ENCODE data around the gene COPS6. TPM values are rescaled to one million over a fixed set of nuclear protein-coding genes. Genes with fewer than 3 reads are reported as not detected.
A peak's percentile ranks its signal among the peaks of the same experiment; 100 is the strongest.

COPS6 gene
- polyA plus RNA-seq, 1 of the 3 experiments (the other 2 are of a cell fraction) = 435 TPM

GRCh38 chr7:100107125-100107737 lies 18.5 kb downstream of the COPS6 start:
- Histone ChIP-seq H3K4me1 (ENCODE audit: control insufficient read depth in 1 of 2, insufficient read depth in 2 of 2, low read depth in 1 of 2, low read length in 1 of 2) (peaks cover 6 to 8% of the 10 kb centered on the region in 2 experiments; a peak in 3 of 4 replicates), H4K20me1 (ENCODE audit: insufficient read depth) (no peaks in the 10 kb centered on the region), H3F3A (replicated peaks; ENCODE audit: insufficient read depth) (peaks cover 39% of the 10 kb centered on the region), H3K9ac (no peak overlapping the region), H3K27ac (ENCODE audit: low read depth in 2 of 2, low read length in 1 of 2) (no peak overlapping the region), H3K4me3 (ENCODE audit: low read depth in 2 of 2, low read length in 1 of 2) (no peak overlapping the region), H3K9me2 (no peaks in the 10 kb centered on the region), H3K36me3 (replicated peaks in 1 of 2; ENCODE audit: control insufficient read depth in 1 of 2, insufficient read depth in 2 of 2, low read length in 1 of 2) (peaks cover 39 to 47% of the 10 kb centered on the region in 2 experiments), H3K27me3 (ENCODE audit: insufficient read depth) (no peaks in the 10 kb centered on the region), H2AFZ (ENCODE audit: low read depth) (no peak overlapping the region), H3K4me2 (no peak overlapping the region), H3K9me3 (no peaks in the 10 kb centered on the region), H3K79me2 (ENCODE audit: insufficient read depth) (peaks cover 9% of the 10 kb centered on the region)
- WGBS (ENCODE audit: low lambda C conversion rate) = 91% methylated on average over 25 of the region's 25 CpGs
- ChIA-PET CTCF (no interaction called here), POLR2A (interaction anchor here (1.5 kb wide), 1 partner anchor 13 kb away, joined by 3 read pairs; no protein-coding TSS in a partner anchor)
- peak; percentile 18 for DNase-seq
- TF ChIP-seq RXRA (IDR thresholded peaks at IDR 0.05; ENCODE audit: borderline replicate concordance, low read depth) (no peak), MAX (IDR thresholded peaks at IDR 0.05; ENCODE audit: low read depth) (no peak), FOXM1 (IDR thresholded peaks at IDR 0.05; ENCODE audit: low read depth) (no peak), IRF3 (IDR thresholded peaks at IDR 0.05; ENCODE audit: low read depth, low read length) (no peak), TAF1 (IDR thresholded peaks at IDR 0.05; ENCODE audit: borderline replicate concordance, low read depth, low read length) (no peak), SIN3A (IDR thresholded peaks at IDR 0.05; ENCODE audit: borderline replicate concordance, low read depth, low read length) (no peak), RCOR1 (IDR thresholded peaks at IDR 0.05; ENCODE audit: low read length) (no peak), GABPA (IDR thresholded peaks at IDR 0.05; ENCODE audit: low read depth) (no peak), EP300 (IDR thresholded peaks at IDR 0.05; ENCODE audit: borderline replicate concordance in 1 of 2, low read depth in 1 of 2, low read length in 1 of 2) (no peak), GATA2 (CRISPR knock-in tag; IDR thresholded peaks at IDR 0.05) (no peak), RFX5 (IDR thresholded peaks at IDR 0.05; ENCODE audit: low read length) (no peak), SMC3 (IDR thresholded peaks at IDR 0.05; ENCODE audit: low read depth, low read length) (no peak), POLR2AphosphoS5 (IDR thresholded peaks at IDR 0.05; ENCODE audit: low read depth, low read length) (no peak), ELF1 (IDR thresholded peaks at IDR 0.05) (no peak), YY1 (IDR thresholded peaks at IDR 0.05; ENCODE audit: low read depth) (no peak), MXI1 (IDR thresholded peaks at IDR 0.05; ENCODE audit: low read depth, low read length) (no peak)

GRCh38 chr7:100107890-100108289 lies 19.1 kb downstream of the COPS6 start:
- no peak for DNase-seq
- Histone ChIP-seq H4K20me1 (ENCODE audit: insufficient read depth) (no peaks in the 10 kb centered on the region), H3K9me3 (no peaks in the 10 kb centered on the region), H2AFZ (ENCODE audit: low read depth) (no peak overlapping the region), H3K9ac (no peak overlapping the region), H3K4me1 (ENCODE audit: control insufficient read depth in 1 of 2, insufficient read depth in 2 of 2, low read depth in 1 of 2, low read length in 1 of 2) (peaks cover 0 to 2% of the 10 kb centered on the region in 2 experiments; a peak in 2 of 4 replicates), H3K9me2 (no peaks in the 10 kb centered on the region), H3K4me2 (no peak overlapping the region), H3K27ac (ENCODE audit: low read depth in 2 of 2, low read length in 1 of 2) (no peak overlapping the region), H3K27me3 (ENCODE audit: insufficient read depth) (no peaks in the 10 kb centered on the region), H3K36me3 (replicated peaks in 1 of 2; ENCODE audit: control insufficient read depth in 1 of 2, insufficient read depth in 2 of 2, low read length in 1 of 2) (peaks cover 39 to 47% of the 10 kb centered on the region in 2 experiments), H3F3A (replicated peaks; ENCODE audit: insufficient read depth) (peaks cover 32% of the 10 kb centered on the region), H3K79me2 (ENCODE audit: insufficient read depth) (peaks cover 3% of the 10 kb centered on the region; the same call in 1 of the 2 replicates), H3K4me3 (ENCODE audit: low read depth in 2 of 2, low read length in 1 of 2) (no peak overlapping the region)
- CTCF ChIA-PET = no interaction called here
- WGBS (ENCODE audit: low lambda C conversion rate) = 87% methylated on average over 11 of the region's 11 CpGs
- TF ChIP-seq IRF3 (IDR thresholded peaks at IDR 0.05; ENCODE audit: low read depth, low read length) (no peak), POLR2AphosphoS5 (IDR thresholded peaks at IDR 0.05; ENCODE audit: low read depth, low read length) (no peak), SMC3 (IDR thresholded peaks at IDR 0.05; ENCODE audit: low read depth, low read length) (no peak), USF2 (IDR thresholded peaks at IDR 0.05; ENCODE audit: borderline replicate concordance, low read depth, low read length) (no peak), FOXM1 (IDR thresholded peaks at IDR 0.05; ENCODE audit: low read depth) (no peak), MAX (IDR thresholded peaks at IDR 0.05; ENCODE audit: low read depth) (no peak), GABPA (IDR thresholded peaks at IDR 0.05; ENCODE audit: low read depth) (no peak)
- POLR2A ChIA-PET = no interaction called here

Data from SK-N-SH (cell line).